Body of pancreas (tissue), 4 donors: Measurements from ENCODE around the gene THRSP.

Experiments used
- POLR2A ChIP-seq, 3 donors: fragments of 450-650 bp; IDR thresholded peaks; one replicate each; pipeline ENCODE4 v1.6.1; 2016; ENCODE audit warnings: antibody characterized with exemption in 3 of 3, mild to moderate bottlenecking in 2 of 3
- TF ChIP-seq, protein P1 (sequence below), 7 experiments: fragments of 450-650 bp in 4 of 7; fragments of 200-600 bp in 3 of 7; sonication (generic) in 3 of 7; IDR thresholded peaks; one replicate each; pipeline ENCODE4 v1.5.1; 2016 to 2019; ENCODE audit warnings: antibody characterized with exemption in 7 of 7

DNA sequence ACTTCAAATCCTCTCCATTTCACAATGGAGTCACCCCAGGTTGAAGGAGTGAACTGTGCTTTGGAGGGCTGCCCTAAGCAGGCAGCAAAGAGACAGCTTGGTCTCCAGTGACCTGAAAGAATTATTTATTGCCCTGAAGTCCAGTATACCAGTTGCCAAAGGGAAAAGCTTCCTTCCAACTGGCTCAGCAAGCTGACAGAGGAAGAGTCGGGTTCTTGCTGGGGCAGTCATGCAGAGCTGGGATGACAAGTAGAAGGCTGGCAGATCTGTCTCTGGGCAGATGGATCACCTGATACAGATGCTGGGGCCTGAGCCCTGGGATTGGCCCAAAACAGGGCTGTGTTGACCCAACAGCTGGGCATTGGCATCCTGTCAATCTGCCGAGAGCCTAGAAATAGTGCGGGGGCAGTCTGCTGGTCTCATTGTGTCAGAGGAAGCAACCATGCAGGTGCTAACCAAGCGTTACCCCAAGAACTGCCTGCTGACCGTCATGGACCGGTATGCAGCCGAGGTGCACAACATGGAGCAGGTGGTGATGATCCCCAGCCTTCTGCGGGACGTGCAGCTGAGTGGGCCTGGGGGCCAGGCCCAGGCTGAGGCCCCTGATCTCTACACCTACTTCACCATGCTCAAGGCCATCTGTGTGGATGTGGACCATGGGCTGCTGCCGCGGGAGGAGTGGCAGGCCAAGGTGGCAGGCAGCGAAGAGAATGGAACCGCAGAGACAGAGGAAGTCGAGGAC lies at the start of gene THRSP:
- TF ChIP-seq, protein P1, sequence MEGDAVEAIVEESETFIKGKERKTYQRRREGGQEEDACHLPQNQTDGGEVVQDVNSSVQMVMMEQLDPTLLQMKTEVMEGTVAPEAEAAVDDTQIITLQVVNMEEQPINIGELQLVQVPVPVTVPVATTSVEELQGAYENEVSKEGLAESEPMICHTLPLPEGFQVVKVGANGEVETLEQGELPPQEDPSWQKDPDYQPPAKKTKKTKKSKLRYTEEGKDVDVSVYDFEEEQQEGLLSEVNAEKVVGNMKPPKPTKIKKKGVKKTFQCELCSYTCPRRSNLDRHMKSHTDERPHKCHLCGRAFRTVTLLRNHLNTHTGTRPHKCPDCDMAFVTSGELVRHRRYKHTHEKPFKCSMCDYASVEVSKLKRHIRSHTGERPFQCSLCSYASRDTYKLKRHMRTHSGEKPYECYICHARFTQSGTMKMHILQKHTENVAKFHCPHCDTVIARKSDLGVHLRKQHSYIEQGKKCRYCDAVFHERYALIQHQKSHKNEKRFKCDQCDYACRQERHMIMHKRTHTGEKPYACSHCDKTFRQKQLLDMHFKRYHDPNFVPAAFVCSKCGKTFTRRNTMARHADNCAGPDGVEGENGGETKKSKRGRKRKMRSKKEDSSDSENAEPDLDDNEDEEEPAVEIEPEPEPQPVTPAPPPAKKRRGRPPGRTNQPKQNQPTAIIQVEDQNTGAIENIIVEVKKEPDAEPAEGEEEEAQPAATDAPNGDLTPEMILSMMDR (IDR thresholded peaks at IDR 0.05) = no peak
- no peak for TF ChIP-seq POLR2A (IDR thresholded peaks at IDR 0.05)
